ENCODE results near the gene UTP18.

Gene UTP18

GRCh38 chr17:51335883-51336822 is 75.8 kb downstream of the UTP18 start:
- no peak for DNase-seq

DNA sequence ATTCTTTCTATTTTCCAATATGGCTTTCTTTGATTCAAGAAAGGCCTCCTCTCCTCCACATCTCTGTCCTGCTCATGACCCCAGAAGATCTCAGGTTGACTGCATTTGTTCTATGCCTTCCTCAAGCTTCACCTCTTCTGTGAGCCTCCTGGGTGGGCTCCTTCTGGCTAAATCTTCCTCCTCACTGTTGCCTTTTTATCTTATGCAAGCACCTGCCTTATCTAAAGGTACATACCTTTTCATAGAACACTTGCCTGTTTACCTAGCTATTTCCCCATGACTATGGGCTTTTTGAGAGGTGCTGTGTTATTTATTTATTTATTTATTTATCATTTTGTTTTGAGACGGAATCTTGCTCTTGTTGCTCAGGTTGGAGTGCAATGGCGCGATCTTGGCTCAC is 81.1 kb downstream of the UTP18 start:
- DNase-seq, result no peak

DNA sequence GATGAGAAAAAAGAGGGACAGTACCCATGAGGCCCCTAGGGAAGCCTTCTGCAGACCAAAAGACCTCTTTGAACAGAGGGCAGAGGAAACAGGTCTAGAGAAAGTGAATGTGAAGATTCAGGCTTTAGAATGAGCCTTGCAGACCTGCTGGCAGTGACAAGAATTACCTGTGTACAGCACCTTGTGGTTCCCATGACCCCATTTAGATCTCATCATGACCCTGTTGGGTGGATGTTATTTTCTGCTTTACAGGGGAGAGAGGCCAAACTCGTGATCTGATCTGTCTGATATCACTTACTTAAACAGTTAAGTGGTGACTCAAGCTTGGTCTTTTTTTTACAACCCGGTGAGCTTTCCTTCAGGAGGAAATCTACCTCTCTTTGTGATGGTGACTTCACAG is 81.9 kb downstream of the UTP18 start:
- DNase-seq, result no peak

DNA sequence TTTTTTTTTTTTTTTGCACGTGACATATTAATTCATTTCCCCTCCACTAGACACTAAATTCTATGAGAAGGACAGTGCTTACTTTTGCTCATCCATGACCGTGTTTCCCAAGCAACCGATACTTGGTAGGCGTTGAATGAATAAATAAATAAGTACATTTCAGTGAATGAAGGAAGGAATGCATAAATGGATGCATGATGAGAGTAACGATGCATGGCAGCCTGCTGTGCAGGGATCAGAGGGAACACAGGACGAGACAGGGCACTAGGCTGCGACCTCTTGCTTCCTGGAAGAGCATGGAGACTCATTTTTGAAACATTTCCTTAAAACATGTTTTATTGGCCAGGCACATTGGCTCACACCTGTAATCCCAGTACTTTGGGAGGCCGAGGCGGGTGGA is 84.2 kb downstream of the UTP18 start:
- no peak for DNase-seq

- no peak for DNase-seq
Measured at GRCh38 chr17:51346218-51346982, 86.1 kb downstream of the UTP18 start.
